HepG2 (cell line): ENCODE measurements around the gene CNTD1. TPM values are rescaled to one million over a fixed set of nuclear protein-coding genes. Genes with fewer than 3 reads are reported as not detected.
A peak's percentile ranks its signal among the peaks of the same experiment; 100 is the strongest.

Experiments used
- CENPT ChIP-seq: sonication (generic); formaldehyde crosslinking; IDR thresholded peaks from 2 replicates; pipeline ENCODE4 v1.8.0; 2022; ENCODE audit warnings: low read depth, mild to moderate bottlenecking, moderate library complexity, missing genetic modification reagents
- FOXJ3 ChIP-seq: sonication (generic); formaldehyde crosslinking; IDR thresholded peaks from 2 replicates; pipeline ENCODE4 v1.4.0; 2020; ENCODE audit warnings: missing genetic modification reagents, mild to moderate bottlenecking, borderline replicate concordance
- FOXK2 ChIP-seq: fragments of 450-650 bp; IDR thresholded peaks from 2 replicates; pipeline ENCODE4 v1.6.1; 2016
- ISL2 ChIP-seq: sonication (generic); formaldehyde crosslinking; IDR thresholded peaks from 2 replicates; pipeline ENCODE4 v1.5.0; 2020; ENCODE audit warnings: missing genetic modification reagents
- KLF6 ChIP-seq: IDR thresholded peaks from 2 replicates; pipeline ENCODE4 v1.8.0; 2016; ENCODE audit warnings: missing biosample characterization, missing genetic modification reagents
- NFIB ChIP-seq: sonication (generic); formaldehyde crosslinking; IDR thresholded peaks from 2 replicates; pipeline ENCODE4 v1.9.0; 2021; ENCODE audit warnings: missing genetic modification reagents, mild to moderate bottlenecking, borderline replicate concordance
- NRL ChIP-seq: sonication (generic); formaldehyde crosslinking; IDR thresholded peaks from 2 replicates; pipeline ENCODE4 v1.5.0; 2020; ENCODE audit warnings: missing genetic modification reagents, mild to moderate bottlenecking, moderate library complexity, borderline replicate concordance
- PHF5A ChIP-seq: IDR thresholded peaks from one replicate; pipeline ENCODE4 v1.6.1; 2018; ENCODE audit warnings: low read depth, missing genetic modification reagents; ENCODE audit not compliant: unreplicated experiment
- POGK ChIP-seq: sonication (generic); formaldehyde crosslinking; conservative IDR thresholded peaks from 2 replicates; pipeline ENCODE4 v1.8.0; 2022; ENCODE audit warnings: mild to moderate bottlenecking, moderate library complexity, missing genetic modification reagents
- SRF ChIP-seq: IDR thresholded peaks from 2 replicates; pipeline ENCODE4 v1.6.1; 2011; ENCODE audit warnings: mild to moderate bottlenecking, low read depth, low read length, moderate library complexity
- TBX2 ChIP-seq: sonication (generic); formaldehyde crosslinking; IDR thresholded peaks from 2 replicates; pipeline ENCODE4 v1.5.0; 2020; ENCODE audit warnings: missing genetic modification reagents, mild to moderate bottlenecking, borderline replicate concordance
- TEAD3 ChIP-seq: optimal IDR thresholded peaks from 2 replicates; pipeline ENCODE3; 2016; ENCODE audit warnings: borderline replicate concordance
- ZBTB33 ChIP-seq: sonication (generic); formaldehyde crosslinking; IDR thresholded peaks from 2 replicates; pipeline ENCODE4 v1.4.0; 2020; ENCODE audit warnings: missing genetic modification reagents
- ZNF329 ChIP-seq: sonication (generic); formaldehyde crosslinking; IDR thresholded peaks from 2 replicates; pipeline ENCODE4 v1.9.0; 2021; ENCODE audit warnings: low read depth, mild to moderate bottlenecking, missing genetic modification reagents
- ZNF616 ChIP-seq: sonication (generic); formaldehyde crosslinking; IDR thresholded peaks from 2 replicates; pipeline ENCODE4 v1.5.0; 2020; ENCODE audit warnings: low read depth, mild to moderate bottlenecking, missing genetic modification reagents
- ZNF777 ChIP-seq: sonication (generic); formaldehyde crosslinking; IDR thresholded peaks from 2 replicates; pipeline ENCODE4 v1.4.0; 2020; ENCODE audit warnings: missing genetic modification reagents
- ZSCAN9 ChIP-seq: IDR thresholded peaks from 2 replicates; pipeline ENCODE4 v1.6.1; 2016; ENCODE audit warnings: borderline replicate concordance
- polyA plus RNA-seq, 8 experiments: library from polyadenylated mRNA; depleted of rRNA in 3 of 8; stranded (reverse) in 7 of 8; unstranded in 1 of 8; fragments of >200 nt; fragmentation: Illumina TruSeq in 4 of 8; extraction: Trizol in 4 of 8; gene quantifications; 2 replicates each; pipeline versions ENCODE4 v1.2.1 to v1.2.3, GENCODE V29; 2011 to 2016; ENCODE audit warnings: low read depth in 4 of 8, missing spikeins in 1 of 8, mixed read lengths in 1 of 8; ENCODE audit not compliant: insufficient read depth in 1 of 8
- total RNA-seq, 5 experiments: library from RNA; depleted of rRNA; stranded (reverse); fragments of >200 nt; fragmentation: Illumina TruSeq; extraction: Trizol; gene quantifications; 2 replicates each; pipeline ENCODE4 v1.2.3, GENCODE V29; 2016; ENCODE audit warnings: low read depth in 1 of 5
- TF ChIP-seq, protein P1 (sequence below): sonication (generic); formaldehyde crosslinking; IDR thresholded peaks from 2 replicates; pipeline ENCODE4 v1.9.0; 2021; ENCODE audit warnings: missing genetic modification reagents, mild to moderate bottlenecking, borderline replicate concordance

The CNTD1 gene
- total and polyA plus RNA-seq, 2 of the 13 experiments (the other 11 are each of a cell fraction or from before 2014, with no cell fraction given), result 0.11 to 0.15 TPM

DNA sequence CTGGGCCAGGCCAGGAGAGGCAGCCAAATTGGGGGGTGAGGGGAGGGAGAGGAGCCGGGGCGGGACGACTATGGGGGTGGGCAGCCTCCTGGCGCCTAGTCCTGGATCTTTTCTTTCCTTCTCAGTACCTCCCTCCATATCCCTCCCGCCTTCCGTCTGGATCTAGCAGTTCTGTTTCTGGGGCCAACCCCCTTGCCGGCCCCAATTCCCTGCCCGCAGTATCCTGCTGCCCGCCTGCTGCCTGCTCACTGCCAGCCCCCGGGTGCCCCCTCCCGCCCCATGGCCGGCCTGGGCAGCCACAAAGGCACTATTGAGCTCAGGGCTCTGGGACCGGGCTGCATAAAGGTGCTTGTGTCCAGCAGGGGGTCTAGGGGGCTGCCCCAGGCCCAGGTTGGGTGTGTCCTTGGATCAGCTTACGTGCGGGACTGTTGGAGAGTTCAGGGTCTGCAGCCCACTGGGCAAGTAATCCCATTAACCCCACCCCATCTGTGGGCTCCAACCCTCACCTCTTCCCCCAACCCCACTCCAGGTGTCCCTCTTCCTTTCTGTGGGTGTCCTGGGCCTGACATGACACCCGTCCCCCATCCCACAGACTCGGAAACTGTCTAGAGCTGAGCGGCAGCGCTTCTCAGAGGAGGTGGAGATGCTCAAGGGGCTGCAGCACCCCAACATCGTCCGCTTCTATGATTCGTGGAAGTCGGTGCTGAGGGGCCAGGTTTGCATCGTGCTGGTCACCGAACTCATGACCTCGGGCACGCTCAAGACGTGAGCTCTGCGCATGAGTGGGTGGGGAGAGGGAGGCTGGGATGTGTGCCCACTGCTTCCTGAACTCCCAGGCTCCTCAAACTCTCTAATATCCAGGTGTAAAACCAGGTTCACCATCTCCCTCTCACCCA, 16.2 kb upstream of the CNTD1 start (continued):
- no peak for TF ChIP-seq ZNF777 (CRISPR knock-in tag)
- TF ChIP-seq NRL (CRISPR knock-in tag), result peak; percentile 54; the same call in 1 of the 2 replicates
- TF ChIP-seq FOXK2, result no peak
- TF ChIP-seq ZNF329 (CRISPR knock-in tag), result no peak
- no peak for TF ChIP-seq POGK
- TF ChIP-seq ZBTB33, result no peak
- TF ChIP-seq ZNF616 (CRISPR knock-in tag), result no peak
- no peak for TF ChIP-seq ZSCAN9 (CRISPR knock-in tag)
- TF ChIP-seq PHF5A (CRISPR knock-in tag), result no peak
- TF ChIP-seq, protein P1, sequence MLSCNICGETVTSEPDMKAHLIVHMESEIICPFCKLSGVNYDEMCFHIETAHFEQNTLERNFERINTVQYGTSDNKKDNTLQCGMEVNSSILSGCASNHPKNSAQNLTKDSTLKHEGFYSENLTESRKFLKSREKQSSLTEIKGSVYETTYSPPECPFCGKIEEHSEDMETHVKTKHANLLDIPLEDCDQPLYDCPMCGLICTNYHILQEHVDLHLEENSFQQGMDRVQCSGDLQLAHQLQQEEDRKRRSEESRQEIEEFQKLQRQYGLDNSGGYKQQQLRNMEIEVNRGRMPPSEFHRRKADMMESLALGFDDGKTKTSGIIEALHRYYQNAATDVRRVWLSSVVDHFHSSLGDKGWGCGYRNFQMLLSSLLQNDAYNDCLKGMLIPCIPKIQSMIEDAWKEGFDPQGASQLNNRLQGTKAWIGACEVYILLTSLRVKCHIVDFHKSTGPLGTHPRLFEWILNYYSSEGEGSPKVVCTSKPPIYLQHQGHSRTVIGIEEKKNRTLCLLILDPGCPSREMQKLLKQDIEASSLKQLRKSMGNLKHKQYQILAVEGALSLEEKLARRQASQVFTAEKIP, result no peak
- TF ChIP-seq CENPT (CRISPR knock-in tag), result no peak
- TF ChIP-seq TEAD3 (CRISPR knock-in tag), result no peak
- no peak for TF ChIP-seq FOXJ3
- no peak for TF ChIP-seq KLF6
- no peak for TF ChIP-seq TBX2
- no peak for TF ChIP-seq NFIB (CRISPR knock-in tag)
- TF ChIP-seq SRF, result no peak
- TF ChIP-seq ISL2 (CRISPR knock-in tag), result no peak
